HepG2 (cell line): Measurements from ENCODE around the gene ENO3. TPM values are rescaled to one million over a fixed set of nuclear protein-coding genes. Genes with fewer than 3 reads are reported as not detected.

ENCODE experiments used
- ATAC-seq: fragments of 200-7000 bp; cut with Tn5 transposase; 3 replicates; pipeline ENCODE4 v1.9.1; 2020; ENCODE audit warnings: mild to moderate bottlenecking, moderate library complexity
- BruUV-seq: library from RNA; stranded (reverse); fragments of 400-500 nt; replicated peaks from 2 replicates; lab custom pipeline; 2021; lab: Mats Ljungman, UMichigan
- CTCF ChIA-PET: fragments of 300-600 bp; formaldehyde crosslinking; extraction: SDS; loops from one replicate; lab custom pipeline; 2021; ENCODE audit warnings: low total read pairs, inconsistent platforms, low intra/inter-chr PET ratio; lab: Yijun Ruan, JAX
- POLR2A ChIA-PET: fragments of 350-600 bp; sonication (Branson Sonifier 250); formaldehyde crosslinking; loops from one replicate; lab custom pipeline; 2020; ENCODE audit warnings: antibody characterized with exemption, inconsistent platforms; lab: Yijun Ruan, JAX
- DNase-seq: peaks from one replicate; pipeline ENCODE4 v3.0.0-alpha.2; 2015; ENCODE audit warnings: low spot score
- FAIRE-seq: peaks from 3 replicates; lab custom pipeline; 2011; peaks lifted over from hg19 to GRCh38; lab: Jason Lieb, UNC
- H2AFZ ChIP-seq: one replicate; pipeline ENCODE4 v1.6.1; 2011; ENCODE audit warnings: low read length, inconsistent platforms
- H3K27ac ChIP-seq: fragments of 300-600 bp; 3 replicates; pipeline ENCODE4 v1.8.0; 2011; ENCODE audit warnings: mixed run types, mild to moderate bottlenecking, mixed read lengths, low read length, inconsistent platforms; ENCODE audit not compliant: insufficient read depth; ENCODE audit errors: extremely low read length
- H3K27me3 ChIP-seq, 2 experiments: fragments of 200-600 bp in 1 of 2; 2 replicates in 1 of 2; 3 replicates in 1 of 2; pipeline versions ENCODE4 v1.6.0 to v1.8.0; 2011; ENCODE audit warnings: low read length in 2 of 2, mild to moderate bottlenecking in 2 of 2, moderate library complexity in 2 of 2, inconsistent platforms in 1 of 2; ENCODE audit not compliant: insufficient read depth in 2 of 2, control insufficient read depth in 1 of 2
- H3K36me3 ChIP-seq, 2 experiments: fragments of 200-600 bp in 1 of 2; replicated peaks in 1 of 2; 2 replicates in 1 of 2; 3 replicates in 1 of 2; pipeline versions ENCODE4 v1.5.1 to v1.8.0; 2011; ENCODE audit warnings: low read length in 2 of 2, inconsistent platforms in 1 of 2; ENCODE audit not compliant: insufficient read depth in 2 of 2, control insufficient read depth in 1 of 2
- H3K4me1 ChIP-seq: 2 replicates; pipeline ENCODE4 v1.5.1; 2012; ENCODE audit warnings: low read length, inconsistent platforms; ENCODE audit not compliant: insufficient read depth
- H3K4me2 ChIP-seq: 2 replicates; pipeline ENCODE4 v1.6.0; 2011; ENCODE audit warnings: low read depth, low read length, inconsistent platforms
- H3K4me3 ChIP-seq, 3 experiments: fragments of 200-600 bp in 1 of 3; sonication (generic), shearing (Covaris generic) in 1 of 3; replicated peaks in 1 of 3; 2 replicates each; pipeline ENCODE4 v1.5.1; 2011 to 2016; ENCODE audit warnings: low read length in 3 of 3, inconsistent platforms in 2 of 3, low read depth in 2 of 3, mild to moderate bottlenecking in 2 of 3, control low read depth in 1 of 3, mixed read lengths in 1 of 3; ENCODE audit not compliant: insufficient read depth in 1 of 3
- H3K79me2 ChIP-seq: one replicate; pipeline ENCODE4 v1.6.1; 2011; ENCODE audit warnings: low read length, inconsistent platforms; ENCODE audit not compliant: insufficient read depth
- H3K9ac ChIP-seq: 2 replicates; pipeline ENCODE4 v1.6.0; 2011; ENCODE audit warnings: mild to moderate bottlenecking, low read depth, low read length, inconsistent platforms; ENCODE audit not compliant: insufficient read depth
- H3K9me3 ChIP-seq: 2 replicates; pipeline ENCODE4 v1.5.1; 2012; ENCODE audit warnings: mild to moderate bottlenecking, low read length
- H4K20me1 ChIP-seq: 2 replicates; pipeline ENCODE4 v1.6.0; 2011; ENCODE audit warnings: inconsistent platforms, mild to moderate bottlenecking, low read length, moderate library complexity; ENCODE audit not compliant: insufficient read depth
- FOSL1 ChIP-seq: sonication (generic); formaldehyde crosslinking; IDR thresholded peaks from 2 replicates; pipeline ENCODE4 v1.9.0; 2021; ENCODE audit warnings: missing genetic modification reagents, borderline replicate concordance
- MYC ChIP-seq: sonication (generic); formaldehyde crosslinking; IDR thresholded peaks from 2 replicates; pipeline ENCODE4 v1.9.0; 2021; ENCODE audit warnings: missing genetic modification reagents, borderline replicate concordance
- RFX5 ChIP-seq: IDR thresholded peaks from 2 replicates; pipeline ENCODE4 v1.6.1; 2011; ENCODE audit warnings: low read depth, low read length, improper control_type of control experiment
- SOX5 ChIP-seq: IDR thresholded peaks from 2 replicates; pipeline ENCODE4 v1.6.1; 2016; ENCODE audit warnings: borderline replicate concordance
- TARDBP ChIP-seq: sonication (generic); formaldehyde crosslinking; IDR thresholded peaks from 2 replicates; pipeline ENCODE4 v1.8.0; 2022; ENCODE audit warnings: mild to moderate bottlenecking, missing genetic modification reagents
- WIZ ChIP-seq: sonication (generic); formaldehyde crosslinking; IDR thresholded peaks from 2 replicates; pipeline ENCODE4 v1.5.1; 2020; ENCODE audit warnings: mild to moderate bottlenecking, missing genetic modification reagents
- XRCC5 ChIP-seq: fragments of 200-400 bp; formaldehyde crosslinking; optimal IDR thresholded peaks from 2 replicates; pipeline ENCODE3; 2017; ENCODE audit warnings: mild to moderate bottlenecking, low read length
- ZNF44 ChIP-seq: sonication (generic); formaldehyde crosslinking; IDR thresholded peaks from 2 replicates; pipeline ENCODE4 v1.5.1; 2020; ENCODE audit warnings: mild to moderate bottlenecking, missing genetic modification reagents
- ZNF609 ChIP-seq: sonication (generic); formaldehyde crosslinking; IDR thresholded peaks from 2 replicates; pipeline ENCODE4 v1.4.0; 2020; ENCODE audit warnings: mild to moderate bottlenecking, missing genetic modification reagents, borderline replicate concordance
- WGBS: methylation state at CpG from one replicate; pipeline ENCODE4 v1.1.6; 2017; ENCODE audit warnings: low lambda C conversion rate; 5-methylcytosine and 5-hydroxymethylcytosine counted together
- in situ Hi-C: cut with HindIII; loops from 2 replicates; pipeline ENCODE4 v1.10.0; 2017; ENCODE audit warnings: low pct_unique_long_range_greater_than_20kb; ENCODE audit not compliant: extremely low pct_ligation_motif_present
- intact Hi-C: fragments of 100-400 bp; cut with micrococcal nuclease; formaldehyde crosslinking; loops from one replicate; pipeline ENCODE4 v1.10.0; 2022; ENCODE audit not compliant: unreplicated experiment
- polyA plus RNA-seq, 8 experiments: library from polyadenylated mRNA; depleted of rRNA in 3 of 8; stranded (reverse) in 7 of 8; unstranded in 1 of 8; fragments of >200 nt; fragmentation: Illumina TruSeq in 4 of 8; extraction: Trizol in 4 of 8; gene quantifications; 2 replicates each; pipeline versions ENCODE4 v1.2.1 to v1.2.3, GENCODE V29; 2011 to 2016; ENCODE audit warnings: low read depth in 4 of 8, missing spikeins in 1 of 8, mixed read lengths in 1 of 8; ENCODE audit not compliant: insufficient read depth in 1 of 8
- total RNA-seq, 5 experiments: library from RNA; depleted of rRNA; stranded (reverse); fragments of >200 nt; fragmentation: Illumina TruSeq; extraction: Trizol; gene quantifications; 2 replicates each; pipeline ENCODE4 v1.2.3, GENCODE V29; 2016; ENCODE audit warnings: low read depth in 1 of 5
- TF ChIP-seq, protein P1 (sequence below): fragments of 450-650 bp; IDR thresholded peaks from 2 replicates; pipeline ENCODE4 v1.6.1; 2016
- TF ChIP-seq, protein P2 (sequence below), 2 experiments: sonication (generic) in 1 of 2; formaldehyde crosslinking in 1 of 2; IDR thresholded peaks; 2 replicates each; pipeline versions ENCODE4 v1.6.1 to v1.9.0; 2014 to 2022; ENCODE audit warnings: antibody characterized with exemption in 1 of 2, borderline replicate concordance in 1 of 2, inconsistent platforms in 1 of 2, low read depth in 1 of 2, missing genetic modification reagents in 1 of 2

The ENO3 gene
- total and polyA plus RNA-seq, 2 of the 13 experiments (the other 11 are each of a cell fraction or from before 2014, with no cell fraction given), result 59.8 to 69.8 TPM

DNA sequence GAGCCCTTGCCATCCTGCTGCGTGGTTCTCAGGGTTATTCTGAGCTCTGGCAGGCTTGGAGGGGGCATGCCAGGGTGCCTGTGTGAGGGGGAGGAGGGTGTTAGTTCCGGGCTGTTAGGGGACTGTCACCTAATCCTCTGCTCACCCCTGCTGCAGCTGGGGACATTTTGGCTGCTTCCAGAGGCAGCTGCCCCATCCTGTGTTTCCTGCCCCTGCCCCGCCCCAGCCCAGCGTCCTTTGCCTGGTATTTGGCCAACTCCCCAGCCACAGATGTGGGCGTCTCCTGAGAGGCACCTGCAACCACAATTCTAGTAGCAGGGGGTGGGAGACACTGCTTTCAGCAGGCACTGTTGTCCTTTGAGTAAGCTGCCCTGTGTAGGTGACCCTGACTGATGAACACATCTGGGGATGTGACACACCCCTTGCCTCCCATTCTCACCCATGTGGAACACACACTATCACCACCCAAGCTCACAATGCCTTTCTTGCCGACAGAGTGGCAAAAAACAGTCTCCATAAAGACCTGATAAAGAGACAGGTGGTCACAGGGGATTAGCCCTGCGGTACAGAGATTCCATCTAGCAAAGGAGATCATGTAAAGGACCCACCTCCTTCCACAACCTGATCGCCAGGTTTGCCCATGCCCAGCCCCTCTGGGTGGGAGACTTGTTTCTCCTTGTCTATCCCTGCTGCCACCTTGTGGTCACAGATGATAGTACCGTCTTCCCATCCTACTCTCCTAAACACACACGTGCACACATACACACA, 47.7 kb upstream of the ENO3 start, which contains the start of gene CHRNE:
TSS of gene CHRNE (minus strand) at position 48 of the 768 bp plus-strand sequence. CDS start at position 13, 35 bp downstream.
- Histone ChIP-seq H3K9me3 (no peaks in the 10 kb centered on the region), H3K4me1 (peaks cover 37% of the 10 kb centered on the region), H3K79me2 (no peaks in the 10 kb centered on the region), H3K27ac (no peak within 1 kb of the TSS), H3K9ac (no peak within 1 kb of the TSS), H3K4me3 (no peak within 1 kb of the TSS), H3K27me3 (no peaks in the 10 kb centered on the region), H4K20me1 (no peaks in the 10 kb centered on the region), H3K4me2 (peak within 1 kb of the TSS; percentile 36; the same call in 1 of the 2 replicates), H3K36me3 (no peaks in the 10 kb centered on the region), H2AFZ (no peak within 1 kb of the TSS)
- intact Hi-C loops (loop anchor here (10.0 kb wide), 1 partner anchor 162 kb away; no protein-coding TSS in a partner anchor), in situ Hi-C loops (loop anchor here (10.0 kb wide), 1 partner anchor 152 kb away; no protein-coding TSS in a partner anchor)
- 9% methylated on average over 6 of the region's 10 CpGs for WGBS
- BruUV-seq, result no TSS peak
- DNase-seq, result peak; percentile 80
- FAIRE-seq, result peak; percentile 84
- peak; percentile 57 for ATAC-seq
- ChIA-PET CTCF (no interaction called here), POLR2A (no interaction called here)
- TF ChIP-seq MYC, result no peak
- TF ChIP-seq ZNF609 (CRISPR knock-in tag), result no peak
- TF ChIP-seq FOSL1 (CRISPR knock-in tag), result no peak
- TF ChIP-seq, protein P1, sequence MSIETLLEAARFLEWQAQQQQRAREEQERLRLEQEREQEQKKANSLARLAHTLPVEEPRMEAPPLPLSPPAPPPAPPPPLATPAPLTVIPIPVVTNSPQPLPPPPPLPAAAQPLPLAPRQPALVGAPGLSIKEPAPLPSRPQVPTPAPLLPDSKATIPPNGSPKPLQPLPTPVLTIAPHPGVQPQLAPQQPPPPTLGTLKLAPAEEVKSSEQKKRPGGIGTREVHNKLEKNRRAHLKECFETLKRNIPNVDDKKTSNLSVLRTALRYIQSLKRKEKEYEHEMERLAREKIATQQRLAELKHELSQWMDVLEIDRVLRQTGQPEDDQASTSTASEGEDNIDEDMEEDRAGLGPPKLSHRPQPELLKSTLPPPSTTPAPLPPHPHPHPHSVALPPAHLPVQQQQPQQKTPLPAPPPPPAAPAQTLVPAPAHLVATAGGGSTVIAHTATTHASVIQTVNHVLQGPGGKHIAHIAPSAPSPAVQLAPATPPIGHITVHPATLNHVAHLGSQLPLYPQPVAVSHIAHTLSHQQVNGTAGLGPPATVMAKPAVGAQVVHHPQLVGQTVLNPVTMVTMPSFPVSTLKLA, result peak; percentile 41
- TF ChIP-seq, protein P2, sequence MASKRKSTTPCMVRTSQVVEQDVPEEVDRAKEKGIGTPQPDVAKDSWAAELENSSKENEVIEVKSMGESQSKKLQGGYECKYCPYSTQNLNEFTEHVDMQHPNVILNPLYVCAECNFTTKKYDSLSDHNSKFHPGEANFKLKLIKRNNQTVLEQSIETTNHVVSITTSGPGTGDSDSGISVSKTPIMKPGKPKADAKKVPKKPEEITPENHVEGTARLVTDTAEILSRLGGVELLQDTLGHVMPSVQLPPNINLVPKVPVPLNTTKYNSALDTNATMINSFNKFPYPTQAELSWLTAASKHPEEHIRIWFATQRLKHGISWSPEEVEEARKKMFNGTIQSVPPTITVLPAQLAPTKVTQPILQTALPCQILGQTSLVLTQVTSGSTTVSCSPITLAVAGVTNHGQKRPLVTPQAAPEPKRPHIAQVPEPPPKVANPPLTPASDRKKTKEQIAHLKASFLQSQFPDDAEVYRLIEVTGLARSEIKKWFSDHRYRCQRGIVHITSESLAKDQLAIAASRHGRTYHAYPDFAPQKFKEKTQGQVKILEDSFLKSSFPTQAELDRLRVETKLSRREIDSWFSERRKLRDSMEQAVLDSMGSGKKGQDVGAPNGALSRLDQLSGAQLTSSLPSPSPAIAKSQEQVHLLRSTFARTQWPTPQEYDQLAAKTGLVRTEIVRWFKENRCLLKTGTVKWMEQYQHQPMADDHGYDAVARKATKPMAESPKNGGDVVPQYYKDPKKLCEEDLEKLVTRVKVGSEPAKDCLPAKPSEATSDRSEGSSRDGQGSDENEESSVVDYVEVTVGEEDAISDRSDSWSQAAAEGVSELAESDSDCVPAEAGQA (IDR thresholded peaks at IDR 0.05; ENCODE audit: low read depth), result no peak
- TF ChIP-seq, protein P2 (CRISPR knock-in tag; IDR thresholded peaks at IDR 0.05; ENCODE audit: borderline replicate concordance), result no peak
- no peak for TF ChIP-seq SOX5 (CRISPR knock-in tag)
- TF ChIP-seq XRCC5, result no peak
- TF ChIP-seq TARDBP (CRISPR knock-in tag), result no peak
- no peak for TF ChIP-seq WIZ (CRISPR knock-in tag)
- no peak for TF ChIP-seq RFX5
- TF ChIP-seq ZNF44, result no peak
